Measurements from ENCODE around the gene AFAP1L1.

AFAP1L1 gene

GRCh38 chr5:149302641-149303040 is 31.0 kb downstream of the AFAP1L1 start:
- TF ChIP-seq CTCF (IDR thresholded peaks at IDR 0.05; ENCODE audit: low read depth, low read length), result no peak
- H3K9me3 ChIP-seq, result no peaks in the 10 kb centered on the region
- no peak for DNase-seq
- no peaks in the 10 kb centered on the region for H3K27me3 ChIP-seq
- H3K36me3 ChIP-seq, result no peaks in the 10 kb centered on the region
- no peaks in the 10 kb centered on the region for H3K4me1 ChIP-seq
- no peak overlapping the region for H3K4me3 ChIP-seq (ENCODE audit: low read depth, low read length)

- H3K36me3 ChIP-seq, result no peaks in the 10 kb centered on the region
- no peak for TF ChIP-seq CTCF (IDR thresholded peaks at IDR 0.05; ENCODE audit: low read depth, low read length)
- H3K4me1 ChIP-seq, result no peaks in the 10 kb centered on the region
- H3K9me3 ChIP-seq, result no peaks in the 10 kb centered on the region
- no peak for DNase-seq
- no peaks in the 10 kb centered on the region for H3K27me3 ChIP-seq
- H3K4me3 ChIP-seq (ENCODE audit: low read depth, low read length), result no peak overlapping the region
Observed at GRCh38 chr5:149303210-149303609, 31.6 kb downstream of the AFAP1L1 start.

- Histone ChIP-seq H3K4me1 (no peaks in the 10 kb centered on the region), H3K36me3 (no peaks in the 10 kb centered on the region), H3K27me3 (no peaks in the 10 kb centered on the region), H3K9me3 (no peaks in the 10 kb centered on the region), H3K4me3 (ENCODE audit: low read depth, low read length) (no peak overlapping the region)
- TF ChIP-seq CTCF (IDR thresholded peaks at IDR 0.05; ENCODE audit: low read depth, low read length), result no peak
- no peak for DNase-seq
Observed at GRCh38 chr5:149304195-149305078, 32.8 kb downstream of the AFAP1L1 start.

- TF ChIP-seq CTCF (IDR thresholded peaks at IDR 0.05; ENCODE audit: low read depth, low read length), result no peak
Observed at GRCh38 chr5:149309354-149309753, 37.7 kb downstream of the AFAP1L1 start.

GRCh38 chr5:149310488-149310887 is 38.8 kb downstream of the AFAP1L1 start:
- Histone ChIP-seq H3K4me3 (ENCODE audit: low read depth, low read length) (no peak overlapping the region), H3K36me3 (no peaks in the 10 kb centered on the region), H3K9me3 (no peaks in the 10 kb centered on the region), H3K27me3 (no peaks in the 10 kb centered on the region), H3K4me1 (no peaks in the 10 kb centered on the region)
- no peak for DNase-seq
- TF ChIP-seq CTCF (IDR thresholded peaks at IDR 0.05; ENCODE audit: low read depth, low read length), result no peak

More at GRCh38 chr5:149309354-149309753, 37.7 kb downstream of the AFAP1L1 start:
- no peak for DNase-seq
- Histone ChIP-seq H3K9me3 (no peaks in the 10 kb centered on the region), H3K36me3 (no peaks in the 10 kb centered on the region), H3K4me1 (no peaks in the 10 kb centered on the region), H3K27me3 (no peaks in the 10 kb centered on the region), H3K4me3 (ENCODE audit: low read depth, low read length) (no peak overlapping the region)

GRCh38 chr5:149310947-149311658 is 39.4 kb downstream of the AFAP1L1 start:
- TF ChIP-seq CTCF (IDR thresholded peaks at IDR 0.05; ENCODE audit: low read depth, low read length), result no peak
- no peaks in the 10 kb centered on the region for H3K4me1 ChIP-seq
- no peaks in the 10 kb centered on the region for H3K27me3 ChIP-seq
- H3K36me3 ChIP-seq, result no peaks in the 10 kb centered on the region
- peak; percentile 34 for DNase-seq
- H3K9me3 ChIP-seq, result no peaks in the 10 kb centered on the region
- no peak overlapping the region for H3K4me3 ChIP-seq (ENCODE audit: low read depth, low read length)
